ENCODE data around the gene SUSD3.

Gene SUSD3

GRCh38 chr9:93076792-93077128 lies 18.3 kb downstream of the SUSD3 start:
- no peak for TF ChIP-seq CTCF (IDR thresholded peaks at IDR 0.05)

- no peak for TF ChIP-seq CTCF (IDR thresholded peaks at IDR 0.05)
Measured at GRCh38 chr9:93077367-93077766, 18.9 kb downstream of the SUSD3 start.

- TF ChIP-seq CTCF (IDR thresholded peaks at IDR 0.05) = no peak
Measured at GRCh38 chr9:93077811-93078210, 19.3 kb downstream of the SUSD3 start.

DNA sequence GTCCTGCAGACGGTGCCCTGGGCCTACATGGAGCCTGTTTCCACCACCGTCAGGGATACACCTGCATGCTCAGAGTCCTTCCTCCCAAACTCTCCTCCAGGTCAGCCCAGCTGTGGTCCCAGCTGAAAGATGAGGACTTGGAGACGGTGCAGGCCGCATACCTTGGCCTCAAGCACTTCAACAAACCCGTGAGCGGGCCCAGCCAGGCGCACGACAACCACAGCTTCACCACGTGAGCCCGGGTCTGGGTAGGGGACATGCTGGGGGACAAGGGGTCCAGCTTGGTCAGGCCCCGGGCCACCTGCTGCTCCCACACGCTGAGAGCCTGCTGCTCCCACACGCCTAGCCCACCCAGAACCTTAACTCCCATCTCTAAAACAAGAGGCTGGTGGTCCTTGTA lies 20.9 kb downstream of the SUSD3 start:
- TF ChIP-seq CTCF (IDR thresholded peaks at IDR 0.05) = no peak

- TF ChIP-seq CTCF (IDR thresholded peaks at IDR 0.05) = no peak
Measured at GRCh38 chr9:93080406-93080805, 21.9 kb downstream of the SUSD3 start.

- no peak for TF ChIP-seq CTCF (IDR thresholded peaks at IDR 0.05)
Measured at GRCh38 chr9:93081081-93081529, 22.6 kb downstream of the SUSD3 start.

- TF ChIP-seq CTCF (IDR thresholded peaks at IDR 0.05) = no peak
Measured at GRCh38 chr9:93081931-93082330, 23.4 kb downstream of the SUSD3 start.

- TF ChIP-seq CTCF (IDR thresholded peaks at IDR 0.05) = no peak
Measured at GRCh38 chr9:93082841-93083411, 24.4 kb downstream of the SUSD3 start.

Data from LNCAP (cell line).